Stimulated activated CD4-positive, alpha-beta T cell treated with anti-CD3 and anti-CD28 coated beads, TNF-alpha, amount 100 ng/mL, for 24 hours (primary cell): ENCODE measurements around the gene CDC25B.

ENCODE experiments used
- DNase-seq, 3 experiments: peaks; one replicate each; pipeline ENCODE4 v3.0.0-alpha.2; 2020; ENCODE audit warnings: low read depth in 3 of 3

CDC25B gene

DNA sequence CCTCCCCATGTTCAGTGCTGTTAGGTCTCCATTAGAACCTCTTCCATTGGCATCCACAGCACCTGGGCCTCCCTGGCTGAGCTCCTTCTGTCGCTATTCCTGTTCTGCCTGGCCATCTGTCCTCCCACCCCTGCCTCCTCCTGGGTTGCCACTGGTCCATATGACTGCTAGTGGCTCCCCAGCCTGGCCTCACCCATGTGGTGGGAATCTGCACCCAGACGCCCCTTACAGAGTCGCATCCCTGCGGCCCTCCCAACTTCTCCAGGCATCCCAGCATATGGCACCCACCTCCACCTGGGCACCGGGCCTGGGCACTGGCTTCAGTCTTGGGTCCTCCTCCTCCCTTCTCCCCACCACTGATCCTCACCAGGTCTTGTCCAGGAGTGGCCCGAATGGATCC, 7.7 kb downstream of the CDC25B start:
- DNase-seq = no peak

DNA sequence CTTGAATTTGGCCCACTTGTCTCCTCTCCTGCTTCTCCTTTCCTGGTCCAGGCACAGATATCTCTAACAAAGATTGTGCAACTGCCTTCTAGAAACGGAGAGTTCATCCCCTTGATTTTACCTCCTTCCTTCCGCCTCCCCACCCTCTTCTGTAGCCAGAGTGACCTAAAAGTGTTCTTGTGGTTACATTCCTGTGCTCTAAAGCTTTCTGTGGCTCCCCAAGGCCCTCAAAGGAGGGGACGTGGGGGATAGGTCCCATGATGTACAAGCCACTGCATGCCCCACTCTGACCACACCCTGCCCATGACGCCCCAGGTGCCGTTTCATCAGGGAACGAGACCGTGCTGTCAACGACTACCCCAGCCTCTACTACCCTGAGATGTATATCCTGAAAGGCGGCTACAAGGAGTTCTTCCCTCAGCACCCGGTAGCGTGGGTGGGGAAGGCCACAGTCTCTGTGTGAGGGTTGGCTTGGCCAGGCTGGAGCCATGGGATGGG, 8.2 kb downstream of the CDC25B start:
- DNase-seq = no peak

GRCh38 chr20:3804781-3805180, 8.7 kb downstream of the CDC25B start:
- no peak for DNase-seq

DNA sequence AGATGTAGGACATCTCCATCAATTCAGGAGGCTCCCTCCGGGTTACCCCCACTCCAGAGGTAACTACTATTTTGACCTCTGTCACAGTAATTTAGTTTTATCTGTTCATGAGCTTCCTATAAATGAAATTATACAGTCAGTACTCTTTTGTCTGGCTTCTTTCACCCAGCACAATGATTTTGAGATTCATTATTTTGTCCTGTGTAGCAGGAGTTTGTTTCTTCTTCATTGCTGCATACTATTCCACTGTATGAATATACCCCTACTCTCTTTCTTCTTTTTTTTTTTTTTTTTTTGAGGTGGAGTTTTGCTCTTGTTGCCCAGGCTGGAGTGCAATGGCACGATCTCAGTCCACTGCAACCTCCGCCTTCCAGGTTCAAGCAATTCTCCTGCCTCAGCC, 12.4 kb downstream of the CDC25B start:
- no peak for DNase-seq

GRCh38 chr20:3811467-3812258, 15.6 kb downstream of the CDC25B start:
- peak; percentile 85 to 93 (median 86) for DNase-seq

DNA sequence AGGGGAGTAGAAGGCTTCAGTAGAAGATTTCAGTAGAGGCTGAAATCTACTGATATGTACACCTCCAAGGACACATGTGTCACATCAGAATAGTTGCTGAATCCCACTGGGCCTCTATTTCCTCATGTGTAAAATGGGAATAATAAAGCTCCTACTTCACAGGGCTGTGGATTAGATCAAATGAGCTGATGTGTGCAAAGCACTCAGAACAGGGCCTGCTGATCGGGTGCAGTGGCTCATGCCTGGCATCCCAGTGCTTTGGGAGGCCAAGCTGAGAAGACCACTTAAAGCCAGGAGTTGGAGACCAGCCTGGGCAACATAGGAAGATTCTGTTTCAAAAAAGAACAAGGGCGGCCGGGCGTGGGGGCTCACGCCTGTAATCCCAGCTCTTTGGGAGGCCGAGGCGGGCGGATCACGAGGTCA, 16.2 kb downstream of the CDC25B start:
- DNase-seq = no peak

DNA sequence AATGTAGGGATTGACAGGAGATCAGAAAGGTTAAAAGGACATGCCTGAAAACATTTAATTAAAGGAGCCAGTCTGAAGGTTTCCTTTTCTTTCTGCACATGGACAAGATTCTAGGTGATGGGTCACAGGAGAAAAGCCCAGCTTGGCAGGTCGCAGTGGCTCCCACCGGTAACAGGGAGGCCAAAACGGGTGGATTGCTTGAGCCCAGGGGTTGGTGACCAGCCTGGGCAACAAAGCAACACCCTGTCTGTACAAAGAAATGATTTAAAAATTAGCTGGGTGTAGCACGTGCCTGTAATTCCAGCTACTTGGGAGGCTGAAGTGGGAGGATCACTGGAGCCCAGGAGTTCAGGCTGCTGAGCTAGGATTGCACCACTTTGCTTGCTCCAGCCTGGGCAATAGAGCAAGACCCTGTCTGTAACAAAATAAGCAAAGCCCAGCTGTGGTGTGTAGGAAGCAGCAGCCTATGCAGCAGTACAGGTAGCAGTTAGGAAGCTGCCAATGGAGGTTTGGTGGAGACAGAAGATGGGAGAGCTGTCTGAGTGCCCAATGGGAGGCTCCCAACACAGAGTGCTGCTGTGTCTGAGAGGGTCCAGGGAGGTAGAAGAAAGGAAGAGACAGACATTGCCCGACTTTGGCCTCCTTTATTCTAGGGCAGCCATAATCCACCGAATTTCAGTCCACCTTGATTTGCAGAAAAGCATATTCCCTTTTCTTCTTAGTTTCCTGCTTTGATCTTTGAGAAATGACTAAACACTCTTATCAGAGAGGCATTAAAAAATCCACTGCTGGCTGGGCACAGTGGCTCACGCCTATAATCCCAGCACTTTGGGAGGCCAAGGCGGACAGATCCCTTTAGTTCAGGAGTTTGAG, 17.1 kb downstream of the CDC25B start:
- DNase-seq = no peak

DNA sequence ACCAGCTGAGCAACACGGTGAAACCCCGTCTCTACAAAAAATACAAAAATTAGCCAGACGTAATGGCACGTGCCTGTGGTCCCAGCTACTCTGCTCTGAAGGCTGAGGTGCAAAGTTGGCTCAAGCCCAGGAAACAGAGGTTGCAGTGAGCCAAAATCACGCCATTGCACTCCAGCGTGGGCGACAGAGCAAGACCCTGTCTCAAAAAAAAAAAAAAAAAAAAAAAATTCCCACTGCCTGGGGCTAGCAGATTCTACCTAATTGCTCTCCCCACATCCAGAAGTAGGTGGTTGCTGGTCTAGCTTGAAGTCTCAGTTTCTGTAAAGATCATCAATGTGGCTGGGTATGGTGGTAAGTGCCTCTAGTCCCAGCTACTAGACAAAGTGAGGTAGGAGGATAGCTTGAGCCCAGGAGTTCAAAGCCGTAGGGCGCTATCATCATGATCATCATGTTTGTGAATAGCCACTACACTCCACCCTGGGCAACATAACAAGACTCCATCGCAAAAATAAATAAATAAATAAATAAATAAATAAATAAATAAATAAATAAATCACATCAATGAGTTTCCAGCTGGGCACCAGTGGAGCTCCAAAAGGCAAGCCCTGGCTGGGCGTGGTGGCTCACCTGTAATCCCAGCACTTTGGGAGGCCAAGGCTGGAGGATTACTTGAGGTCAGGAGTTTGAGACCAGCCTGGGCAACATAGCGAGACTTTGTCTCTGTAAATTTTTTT, 17.9 kb downstream of the CDC25B start:
- peak in 1 of 3 experiments; percentile 44 for DNase-seq

- no peak for DNase-seq
Observed at GRCh38 chr20:3814928-3815495, 18.9 kb downstream of the CDC25B start.

GRCh38 chr20:3815703-3816315, 19.7 kb downstream of the CDC25B start:
- DNase-seq = no peak

GRCh38 chr20:3818155-3819151, 22.3 kb downstream of the CDC25B start:
- DNase-seq = no peak

DNA sequence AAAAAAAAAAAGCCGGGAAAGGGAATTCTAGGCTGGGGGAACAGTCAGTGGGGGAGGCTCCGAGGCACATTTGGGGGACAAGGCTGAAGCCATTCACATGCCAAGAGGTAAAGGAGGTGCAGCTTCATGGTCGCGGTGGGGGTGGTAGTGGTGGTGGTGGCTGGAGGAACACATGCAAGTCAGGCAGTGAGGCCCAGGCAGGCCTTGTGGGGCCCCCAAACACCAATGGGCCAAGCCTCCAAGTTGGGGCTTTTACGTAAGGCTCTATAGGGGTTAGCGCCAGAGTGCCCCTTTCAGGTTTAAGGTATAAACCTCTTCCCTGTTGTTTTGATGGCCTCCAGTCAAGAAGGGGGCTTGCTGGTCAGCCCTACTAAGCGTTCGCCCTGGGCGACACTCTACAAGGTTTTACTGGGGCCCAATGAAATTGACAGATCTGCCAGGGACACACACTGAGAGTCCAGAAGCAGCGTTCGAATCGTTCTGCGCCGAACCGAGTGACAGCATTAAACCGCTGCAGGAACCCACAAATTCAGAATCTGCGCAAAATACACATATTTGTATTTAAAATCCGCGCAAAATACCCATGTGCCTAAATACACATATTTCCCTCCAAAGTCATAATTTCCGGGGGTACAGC, 23.4 kb downstream of the CDC25B start:
- DNase-seq = no peak

DNA sequence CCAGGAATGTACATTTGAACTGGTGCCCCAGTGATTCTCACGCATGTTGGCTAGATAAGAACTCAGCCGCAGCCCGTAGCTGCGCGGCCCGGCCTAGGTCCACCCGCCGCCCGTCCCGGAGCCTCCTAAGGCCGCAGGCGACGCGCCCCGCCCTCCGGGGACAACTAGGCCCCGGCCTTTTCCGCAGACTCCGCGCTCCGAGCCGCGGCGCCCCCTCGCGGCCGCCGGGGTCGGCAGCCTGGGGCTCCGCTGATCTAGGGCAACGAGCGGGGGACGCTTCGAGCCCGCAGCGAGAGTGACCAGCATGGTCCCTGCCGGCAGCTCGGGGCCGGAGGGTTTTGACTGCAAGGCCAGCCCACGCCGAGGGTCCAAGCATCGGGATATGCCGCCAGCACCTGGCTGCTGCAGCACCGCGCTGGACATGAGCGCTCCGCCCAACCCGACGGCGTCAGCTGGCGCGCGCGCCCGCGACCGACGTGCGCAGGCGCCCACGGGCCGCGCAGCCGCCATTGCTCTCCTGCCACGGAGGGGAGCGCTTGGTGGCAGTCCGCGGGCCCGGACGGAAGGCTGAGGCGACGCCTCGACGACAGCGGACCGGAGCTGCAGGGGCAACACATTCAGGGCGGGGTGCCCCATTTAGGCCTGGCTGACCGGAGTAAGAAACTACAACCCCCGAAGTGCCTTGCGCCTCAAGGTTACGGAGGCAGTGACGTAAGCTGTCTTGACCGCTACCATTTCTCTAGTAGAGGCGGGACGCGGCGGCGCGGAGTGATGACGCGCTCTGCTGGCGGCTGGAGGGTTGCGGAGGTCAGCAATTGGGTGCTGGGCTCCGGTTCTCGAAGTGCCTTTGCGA, 24.2 kb downstream of the CDC25B start, which contains the start of gene AP5S1:
TSS of gene AP5S1 (plus strand) at position 500 of the 853 bp plus-strand sequence. CDS start 1,571 bp downstream, outside the sequence.
- peak; percentile 80 to 90 (median 87) for DNase-seq

DNA sequence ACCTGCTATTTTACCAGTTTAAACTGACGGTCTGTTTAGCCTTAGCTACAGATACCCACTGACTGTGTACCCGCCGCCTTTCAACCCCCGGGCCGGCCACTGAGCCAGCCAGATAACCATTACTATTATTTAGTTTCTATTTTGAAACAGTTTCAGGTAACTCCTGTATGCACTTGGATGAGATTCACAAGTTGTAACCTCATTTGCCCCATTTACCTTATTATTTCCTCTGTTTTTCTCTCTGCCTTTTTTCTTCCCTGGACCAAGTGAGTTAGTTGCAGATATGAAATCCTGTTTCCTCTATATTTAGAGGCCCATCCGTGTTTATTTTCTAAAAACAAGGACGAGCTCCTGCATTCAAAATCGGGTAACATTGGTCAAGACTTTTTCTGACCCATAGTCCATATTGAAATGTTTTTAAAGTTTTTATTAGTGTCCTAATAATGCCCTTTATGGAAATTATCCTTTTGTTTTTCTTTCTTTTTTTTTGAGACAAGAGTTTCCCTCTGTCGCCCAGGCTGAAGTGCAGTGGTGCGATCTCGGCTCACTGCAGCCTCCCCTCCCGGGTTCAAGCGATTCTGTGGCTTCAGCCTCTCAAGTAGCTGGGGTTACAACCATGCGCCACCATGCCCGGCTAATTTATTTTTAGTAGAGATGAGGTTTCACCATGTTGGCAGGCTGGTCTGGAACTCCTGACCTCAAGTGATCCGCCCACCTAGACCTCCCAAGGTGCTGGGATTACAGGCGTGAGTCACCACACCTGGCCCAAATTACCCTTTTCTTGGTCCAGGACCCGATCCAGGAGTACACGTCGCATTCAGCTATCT, 25.0 kb downstream of the CDC25B start:
- DNase-seq = no peak

- no peak for DNase-seq
Observed at GRCh38 chr20:3821996-3822395, 25.9 kb downstream of the CDC25B start.

DNA sequence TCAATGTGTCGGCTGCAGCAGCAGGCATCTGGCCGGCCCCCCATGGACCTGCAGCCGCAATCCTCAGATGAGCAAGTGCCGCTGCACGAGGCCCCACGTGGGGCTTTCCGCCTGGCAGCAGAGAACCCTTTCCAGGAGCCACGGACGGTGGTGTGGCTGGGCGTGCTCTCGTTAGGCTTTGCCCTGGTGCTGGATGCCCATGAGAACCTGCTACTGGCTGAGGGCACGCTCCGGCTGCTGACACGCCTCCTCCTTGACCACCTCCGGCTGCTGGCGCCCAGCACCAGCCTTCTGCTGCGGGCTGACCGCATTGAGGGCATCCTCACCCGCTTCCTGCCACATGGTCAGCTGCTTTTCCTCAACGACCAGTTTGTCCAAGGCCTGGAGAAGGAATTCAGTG, 27.8 kb downstream of the CDC25B start:
- no peak for DNase-seq

DNA sequence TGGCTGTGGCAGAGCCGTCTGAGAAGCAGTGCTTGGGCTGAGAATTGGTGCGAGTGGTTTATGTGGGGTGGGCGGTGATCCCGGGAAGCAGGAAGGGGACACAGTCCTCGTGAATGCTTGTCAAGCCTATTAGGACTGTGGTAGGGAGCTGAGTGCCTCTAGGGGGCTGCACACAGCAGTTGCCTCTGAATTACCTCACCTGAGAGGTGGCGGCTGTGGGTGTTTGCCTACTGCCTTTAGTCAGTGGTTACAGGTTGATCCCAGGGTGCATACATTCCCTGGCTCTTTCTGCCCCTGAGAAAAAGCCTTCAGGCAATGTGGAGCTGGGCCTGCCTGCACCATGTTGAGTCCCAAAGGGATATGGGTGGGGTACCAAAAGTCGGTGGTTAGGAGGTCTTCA, 29.4 kb downstream of the CDC25B start:
- no peak for DNase-seq
